Measurements from ENCODE around the gene SLC4A11.

Gene SLC4A11

GRCh38 chr20:3227936-3228749, 10.8 kb downstream of the SLC4A11 start:
- H2AFZ ChIP-seq (ENCODE audit: low read depth, low read length, severe bottlenecking): no peak overlapping the region
- no peak overlapping the region for H3K27ac ChIP-seq (ENCODE audit: low read depth, low read length)
- no peaks in the 10 kb centered on the region for H3K9me3 ChIP-seq (ENCODE audit: insufficient read depth, low read length)
- H3K79me2 ChIP-seq (ENCODE audit: insufficient read depth, low read length): no peaks in the 10 kb centered on the region
- H3K4me3 ChIP-seq (ENCODE audit: insufficient read depth, low read length, poor library complexity, severe bottlenecking): no peak overlapping the region
- H3F3A ChIP-seq (ENCODE audit: insufficient read depth): no peaks in the 10 kb centered on the region
- H3K27me3 ChIP-seq (ENCODE audit: low read length): no peaks in the 10 kb centered on the region
- TF ChIP-seq EZH2phosphoT487 (conservative IDR thresholded peaks at IDR 0.05; ENCODE audit: low read length): no peak
- no peak for TF ChIP-seq CTCF (IDR thresholded peaks at IDR 0.05; ENCODE audit: insufficient read depth, low read length, poor library complexity, severe bottlenecking)
- H3K4me2 ChIP-seq (ENCODE audit: low read depth, low read length, poor library complexity, severe bottlenecking): no peak overlapping the region
- H4K20me1 ChIP-seq (ENCODE audit: low read depth, low read length): no peaks in the 10 kb centered on the region
- H3K9ac ChIP-seq (ENCODE audit: low read length): no peak overlapping the region
- H3K36me3 ChIP-seq (ENCODE audit: low read length): no peaks in the 10 kb centered on the region
- no peaks in the 10 kb centered on the region for H3K9me2 ChIP-seq (replicated peaks; ENCODE audit: insufficient read depth, low read length)

- Histone ChIP-seq H2AFZ (ENCODE audit: low read depth, low read length, severe bottlenecking) (no peak overlapping the region), H3K27ac (ENCODE audit: low read depth, low read length) (no peak overlapping the region), H3K4me2 (ENCODE audit: low read depth, low read length, poor library complexity, severe bottlenecking) (no peak overlapping the region), H3K4me3 (ENCODE audit: insufficient read depth, low read length, poor library complexity, severe bottlenecking) (no peak overlapping the region), H3K36me3 (ENCODE audit: low read length) (no peaks in the 10 kb centered on the region), H3K9me3 (ENCODE audit: insufficient read depth, low read length) (no peaks in the 10 kb centered on the region), H3K27me3 (ENCODE audit: low read length) (no peaks in the 10 kb centered on the region), H3F3A (ENCODE audit: insufficient read depth) (no peaks in the 10 kb centered on the region), H3K79me2 (ENCODE audit: insufficient read depth, low read length) (no peaks in the 10 kb centered on the region), H4K20me1 (ENCODE audit: low read depth, low read length) (no peaks in the 10 kb centered on the region), H3K9ac (ENCODE audit: low read length) (no peak overlapping the region), H3K9me2 (replicated peaks; ENCODE audit: insufficient read depth, low read length) (no peaks in the 10 kb centered on the region)
- no peak for TF ChIP-seq EZH2phosphoT487 (conservative IDR thresholded peaks at IDR 0.05; ENCODE audit: low read length)
- TF ChIP-seq CTCF (IDR thresholded peaks at IDR 0.05; ENCODE audit: insufficient read depth, low read length, poor library complexity, severe bottlenecking): no peak
Observed at GRCh38 chr20:3227506-3227905, 11.5 kb downstream of the SLC4A11 start.

GRCh38 chr20:3226864-3227263, 12.1 kb downstream of the SLC4A11 start:
- Histone ChIP-seq H3K9me2 (replicated peaks; ENCODE audit: insufficient read depth, low read length) (no peaks in the 10 kb centered on the region), H3K27me3 (ENCODE audit: low read length) (no peaks in the 10 kb centered on the region), H4K20me1 (ENCODE audit: low read depth, low read length) (no peaks in the 10 kb centered on the region), H3K4me3 (ENCODE audit: insufficient read depth, low read length, poor library complexity, severe bottlenecking) (no peak overlapping the region), H3K4me2 (ENCODE audit: low read depth, low read length, poor library complexity, severe bottlenecking) (no peak overlapping the region), H3K9ac (ENCODE audit: low read length) (no peak overlapping the region), H3K9me3 (ENCODE audit: insufficient read depth, low read length) (no peaks in the 10 kb centered on the region), H3K79me2 (ENCODE audit: insufficient read depth, low read length) (no peaks in the 10 kb centered on the region), H3F3A (ENCODE audit: insufficient read depth) (no peaks in the 10 kb centered on the region), H3K27ac (ENCODE audit: low read depth, low read length) (no peak overlapping the region), H3K36me3 (ENCODE audit: low read length) (no peaks in the 10 kb centered on the region), H2AFZ (ENCODE audit: low read depth, low read length, severe bottlenecking) (no peak overlapping the region)
- TF ChIP-seq EZH2phosphoT487 (conservative IDR thresholded peaks at IDR 0.05; ENCODE audit: low read length): no peak
- TF ChIP-seq CTCF (IDR thresholded peaks at IDR 0.05; ENCODE audit: insufficient read depth, low read length, poor library complexity, severe bottlenecking): no peak
